ENCODE results near the gene NFE2L1.
A peak's percentile ranks its signal among the peaks of the same experiment; 100 is the strongest.
"Not testable (repeated sequence)": the region's sequence is repeated elsewhere in the genome, so short reads cannot be mapped to it uniquely, and the experiment has no call there.

Gene NFE2L1

GRCh38 chr17:48070195-48070594, 22.0 kb downstream of the NFE2L1 start:
- no peak for DNase-seq

DNA sequence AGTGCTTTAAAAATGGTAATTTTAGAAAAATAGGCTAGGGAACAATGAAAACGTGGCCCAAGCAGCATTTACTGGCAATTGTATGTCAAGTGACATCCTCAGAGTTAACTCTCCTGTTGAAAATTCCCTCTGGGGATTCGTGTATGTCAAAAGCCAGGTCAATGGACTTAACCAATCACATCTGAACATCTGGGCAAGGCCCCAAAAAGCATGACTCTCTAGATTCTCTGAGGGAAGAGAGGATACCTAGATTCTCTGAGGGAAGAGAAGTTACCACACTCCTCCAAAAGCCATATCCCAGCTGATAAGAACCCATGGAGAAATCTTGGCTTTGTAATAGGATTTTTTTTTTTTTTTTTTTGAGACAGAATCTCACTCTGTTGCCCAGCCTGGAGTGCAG, 23.5 kb downstream of the NFE2L1 start:
- DNase-seq: no peak

GRCh38 chr17:48072811-48073210, 24.7 kb downstream of the NFE2L1 start:
- not testable (repeated sequence) for DNase-seq

DNA sequence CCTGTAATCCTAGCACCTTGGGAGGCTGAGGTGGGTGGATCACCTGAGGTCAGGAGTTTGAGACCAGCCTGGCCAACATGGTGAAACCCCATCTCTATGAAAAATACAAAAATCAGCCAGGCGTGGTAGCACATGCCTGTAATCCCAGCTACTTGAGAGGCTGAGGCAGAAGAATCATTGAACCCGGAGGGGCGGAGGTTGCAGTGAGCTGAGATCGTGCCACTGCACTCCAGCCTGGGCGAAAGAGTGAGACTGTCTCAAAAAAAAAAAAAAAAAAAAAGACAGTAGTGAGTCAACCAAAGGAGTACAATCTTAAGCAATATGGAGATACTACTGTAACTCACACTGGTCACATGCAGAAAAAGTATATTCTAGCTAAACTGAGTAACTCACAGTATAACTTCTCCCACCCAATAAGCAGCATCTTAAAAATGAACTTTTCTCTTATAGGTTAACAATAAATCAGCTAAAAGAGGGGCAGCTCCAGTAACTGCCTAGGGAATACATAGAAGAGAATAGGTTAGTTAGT, 25.5 kb downstream of the NFE2L1 start:
- DNase-seq: not testable (repeated sequence)

DNA sequence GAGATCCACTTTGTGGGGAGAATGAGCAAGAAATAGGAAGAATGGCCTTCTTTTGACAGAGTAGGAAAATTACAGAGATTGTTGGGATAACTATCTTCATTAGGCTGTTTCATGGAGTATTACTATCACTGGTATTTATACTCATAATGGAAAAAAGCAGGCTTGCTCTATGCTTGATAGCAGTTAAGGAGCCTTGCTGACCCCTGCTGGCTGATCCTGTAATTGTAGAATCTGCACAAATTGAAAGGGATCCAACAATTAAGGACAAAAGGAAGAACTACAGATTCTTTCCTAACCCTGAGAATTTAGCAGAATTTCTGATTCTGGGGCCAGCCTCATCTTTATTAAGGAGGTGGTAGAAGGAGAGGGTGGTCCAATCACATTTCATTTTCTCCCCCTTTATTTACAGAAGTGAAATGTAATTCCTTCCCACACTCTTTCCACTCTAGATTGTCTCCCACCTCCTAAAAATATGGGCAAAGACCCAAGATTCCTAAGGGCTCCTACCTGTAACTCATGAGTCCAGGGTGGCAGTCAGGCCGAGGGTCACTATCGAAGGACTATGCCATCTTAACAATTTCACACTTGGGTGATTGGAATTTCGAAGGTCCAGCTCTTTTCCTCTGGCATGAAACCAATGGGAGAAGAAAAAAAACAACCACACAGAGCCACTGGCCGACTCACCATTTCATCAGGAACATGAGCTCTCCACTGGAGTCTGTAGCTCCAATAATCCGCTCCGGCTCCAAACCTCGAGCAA, 26.3 kb downstream of the NFE2L1 start:
- DNase-seq: peak; percentile 32

DNA sequence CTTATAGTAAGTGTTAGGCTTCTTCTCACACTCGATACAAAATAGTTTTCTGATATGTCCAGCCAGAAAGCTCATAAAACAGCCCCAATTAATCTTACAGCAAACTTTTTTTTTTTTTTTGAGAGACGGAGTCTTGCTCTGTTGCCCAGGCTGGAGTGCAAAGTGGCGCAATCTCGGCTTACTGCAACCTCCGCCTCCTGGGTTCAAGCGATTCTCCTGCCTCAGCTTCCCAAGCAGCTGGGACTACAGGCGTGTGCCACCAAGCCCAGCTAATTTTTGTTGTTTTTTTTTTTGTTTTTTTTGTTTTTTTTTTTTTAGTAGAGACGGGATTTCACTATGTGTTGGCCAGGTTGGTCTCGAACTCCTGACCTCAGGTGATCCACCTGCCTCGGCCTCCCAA, 29.0 kb downstream of the NFE2L1 start:
- not testable (repeated sequence) for DNase-seq

GRCh38 chr17:48081858-48082257, 33.7 kb downstream of the NFE2L1 start:
- DNase-seq: no peak

- no peak for DNase-seq
Observed at GRCh38 chr17:48084932-48085331, 36.8 kb downstream of the NFE2L1 start.

- no peak for DNase-seq
Observed at GRCh38 chr17:48093341-48094045, 45.3 kb downstream of the NFE2L1 start.

DNA sequence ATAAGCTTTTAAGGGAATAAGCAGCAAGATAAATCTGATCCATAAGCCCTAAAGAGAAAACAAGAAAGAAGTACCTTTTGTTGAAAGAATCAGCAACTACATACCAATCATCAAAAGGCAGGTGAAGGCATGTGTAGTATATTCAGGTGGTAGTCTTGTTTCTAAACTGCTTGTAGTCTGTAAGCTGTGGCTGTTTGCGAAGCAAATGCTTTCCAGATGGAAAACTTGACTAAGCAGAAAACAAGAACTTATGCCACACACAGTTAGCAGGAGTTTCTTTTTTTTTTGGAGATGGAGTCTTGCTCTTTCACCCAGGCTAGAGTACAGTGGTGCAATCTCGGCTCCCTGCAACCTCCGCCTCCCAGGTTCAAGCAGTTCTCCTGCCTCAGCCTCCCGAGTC, 47.5 kb downstream of the NFE2L1 start:
- no peak for DNase-seq

DNA sequence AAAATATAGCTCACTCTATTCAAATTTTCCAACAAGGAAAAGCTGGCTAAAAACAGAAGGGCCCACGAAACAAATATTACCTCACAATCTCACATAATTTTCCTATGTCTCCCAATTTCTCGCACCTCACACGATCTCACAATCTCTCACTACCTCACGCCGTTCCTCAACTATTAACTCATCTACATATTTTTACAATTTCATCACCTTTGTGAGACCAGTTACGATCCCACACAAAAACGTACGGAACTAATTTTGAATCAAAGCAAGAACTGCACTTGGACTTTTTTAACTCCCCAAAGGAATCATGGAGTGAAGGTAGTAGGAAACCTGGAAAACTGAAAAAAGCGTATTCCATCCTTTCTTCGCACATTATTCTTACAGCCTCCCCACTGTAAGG, 52.0 kb downstream of the NFE2L1 start:
- no peak for DNase-seq

- DNase-seq: no peak
Observed at GRCh38 chr17:48100591-48101011, 52.4 kb downstream of the NFE2L1 start.

GRCh38 chr17:48101012-48101720, 53.0 kb downstream of the NFE2L1 start, which contains the start of gene CBX1:
TSS of gene CBX1 (minus strand) at chr17:48101478. CDS start at chr17:48077004, 24,474 bp downstream.
- peak; percentile 86 for DNase-seq

DNA sequence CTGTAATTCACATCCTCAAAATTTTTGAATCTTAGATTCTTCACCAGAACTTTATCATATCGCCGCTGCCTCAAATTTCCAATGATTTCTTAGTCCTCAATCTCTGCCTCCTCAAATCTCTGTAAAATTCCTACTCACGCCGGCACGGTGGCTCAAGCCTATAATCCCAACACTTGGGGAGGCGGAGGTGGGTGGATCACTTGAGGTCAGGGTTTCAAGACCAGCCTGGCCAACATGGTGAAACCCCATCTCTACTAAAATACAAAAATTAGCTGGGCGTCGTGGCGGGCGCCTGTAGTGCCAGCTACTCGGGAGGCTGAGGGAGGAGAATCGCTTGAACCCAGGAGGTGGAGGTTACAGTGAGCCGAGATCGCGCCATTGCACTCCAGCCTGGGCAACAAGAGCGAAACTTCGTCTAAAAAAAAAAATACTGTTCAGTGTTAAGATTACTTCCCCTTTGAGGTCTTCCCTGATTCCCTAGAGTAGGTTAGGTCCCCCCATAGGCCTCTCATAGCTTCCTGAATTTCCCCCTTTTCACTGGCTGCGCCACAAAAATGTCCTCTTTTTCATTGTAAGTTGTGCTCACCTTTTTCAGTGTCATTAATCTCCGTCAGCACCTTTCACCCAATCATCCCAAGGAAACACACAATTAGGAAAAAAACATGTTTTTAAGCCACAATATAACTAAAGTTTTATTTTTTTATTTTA, 54.0 kb downstream of the NFE2L1 start:
- peak; percentile 63 for DNase-seq

DNA sequence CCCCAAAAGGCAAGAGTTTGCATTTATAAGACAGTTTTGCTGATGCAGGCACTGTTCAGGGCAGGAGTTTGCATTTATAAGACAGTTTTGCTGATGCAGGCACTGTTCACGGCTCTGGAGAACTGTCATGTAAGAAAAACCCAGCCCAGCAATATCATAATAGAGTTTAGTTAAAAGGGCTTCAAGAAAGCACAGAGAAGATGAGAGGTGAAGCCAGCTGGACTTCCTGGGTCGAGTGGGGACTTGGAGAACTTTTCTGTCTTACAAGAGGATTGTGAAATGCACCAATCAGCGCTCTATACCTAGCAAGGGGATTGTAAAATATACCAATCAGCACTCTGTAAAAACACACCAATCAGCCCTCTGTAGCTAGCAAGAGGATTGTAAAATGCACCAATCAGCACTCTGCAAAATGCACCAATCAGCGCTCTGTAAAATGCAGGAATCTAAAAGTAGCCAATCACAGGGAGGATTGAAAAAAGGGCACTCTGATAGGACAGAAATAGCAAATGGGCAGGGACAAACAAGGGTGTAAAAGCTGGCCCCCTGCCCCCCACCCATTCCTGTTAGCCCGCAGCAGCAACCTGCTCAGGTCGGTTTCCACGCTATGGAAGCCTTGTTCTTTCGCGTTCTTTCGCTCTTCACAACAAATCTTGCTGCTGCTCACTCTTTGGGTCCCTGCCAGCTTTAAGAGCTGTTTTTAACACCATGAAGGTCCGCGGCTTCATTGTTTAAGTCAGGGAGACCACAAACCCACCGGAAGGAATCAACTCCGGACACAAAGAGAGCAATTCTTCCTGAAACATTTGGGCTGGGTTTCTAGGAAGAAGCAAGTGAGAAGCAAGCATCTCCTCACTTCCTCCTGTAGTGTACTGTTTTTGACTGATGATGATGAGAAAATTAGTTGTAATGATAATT, 54.9 kb downstream of the NFE2L1 start:
- DNase-seq: peak; percentile 75

DNA sequence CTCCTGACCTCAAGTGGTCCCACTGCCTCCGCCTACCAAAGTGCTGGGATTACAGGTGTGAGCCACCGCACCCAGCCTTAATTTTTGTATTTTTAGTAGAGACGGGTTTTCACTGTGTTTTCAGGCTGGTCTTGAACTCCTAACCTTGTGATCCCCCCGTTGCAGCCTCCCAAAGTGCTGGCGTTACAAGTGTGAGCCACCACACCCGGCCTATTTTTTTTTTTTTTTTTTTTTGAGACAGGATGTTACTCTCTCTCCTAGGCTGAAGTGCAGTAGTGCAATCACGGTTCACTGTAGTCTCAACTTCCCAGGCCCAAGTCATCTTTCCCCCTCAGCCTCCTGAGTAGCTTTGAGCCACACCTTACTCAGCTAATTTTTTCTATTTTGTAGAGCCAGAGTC, 56.3 kb downstream of the NFE2L1 start:
- DNase-seq: no peak

- no peak for DNase-seq
Observed at GRCh38 chr17:48106802-48107136, 58.6 kb downstream of the NFE2L1 start.

GRCh38 chr17:48107137-48108055, 59.2 kb downstream of the NFE2L1 start, which contains the start of gene SNX11:
TSS of gene SNX11 (plus strand) at chr17:48107766. CDS start at chr17:48112044, 4,278 bp downstream.
- peak; percentile 51 for DNase-seq

- DNase-seq: no peak
Observed at GRCh38 chr17:48110761-48111160, 62.6 kb downstream of the NFE2L1 start.

Data from GF-D8 (cell line).